ENCODE measurements around the gene GCLC.

DNA sequence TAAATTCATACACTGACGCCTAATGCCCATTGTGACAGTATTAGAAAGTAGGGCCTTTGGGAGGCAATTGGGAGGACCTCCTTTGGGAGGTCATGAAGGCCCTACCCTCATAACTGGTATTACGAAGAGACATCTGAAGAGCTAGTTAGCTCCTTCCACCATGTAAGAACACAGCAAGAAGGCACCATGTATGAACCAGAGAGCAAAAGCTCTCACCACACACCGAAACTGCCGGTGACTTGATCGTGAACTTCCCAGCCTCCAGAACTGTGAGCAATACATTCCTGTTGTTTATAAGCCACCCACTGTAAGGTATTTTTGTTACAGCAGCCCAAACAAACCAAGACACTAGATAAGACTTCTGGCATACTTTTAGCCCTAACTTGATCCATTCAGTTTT lies 41.8 kb downstream of the GCLC start:
- TF ChIP-seq, protein P1, sequence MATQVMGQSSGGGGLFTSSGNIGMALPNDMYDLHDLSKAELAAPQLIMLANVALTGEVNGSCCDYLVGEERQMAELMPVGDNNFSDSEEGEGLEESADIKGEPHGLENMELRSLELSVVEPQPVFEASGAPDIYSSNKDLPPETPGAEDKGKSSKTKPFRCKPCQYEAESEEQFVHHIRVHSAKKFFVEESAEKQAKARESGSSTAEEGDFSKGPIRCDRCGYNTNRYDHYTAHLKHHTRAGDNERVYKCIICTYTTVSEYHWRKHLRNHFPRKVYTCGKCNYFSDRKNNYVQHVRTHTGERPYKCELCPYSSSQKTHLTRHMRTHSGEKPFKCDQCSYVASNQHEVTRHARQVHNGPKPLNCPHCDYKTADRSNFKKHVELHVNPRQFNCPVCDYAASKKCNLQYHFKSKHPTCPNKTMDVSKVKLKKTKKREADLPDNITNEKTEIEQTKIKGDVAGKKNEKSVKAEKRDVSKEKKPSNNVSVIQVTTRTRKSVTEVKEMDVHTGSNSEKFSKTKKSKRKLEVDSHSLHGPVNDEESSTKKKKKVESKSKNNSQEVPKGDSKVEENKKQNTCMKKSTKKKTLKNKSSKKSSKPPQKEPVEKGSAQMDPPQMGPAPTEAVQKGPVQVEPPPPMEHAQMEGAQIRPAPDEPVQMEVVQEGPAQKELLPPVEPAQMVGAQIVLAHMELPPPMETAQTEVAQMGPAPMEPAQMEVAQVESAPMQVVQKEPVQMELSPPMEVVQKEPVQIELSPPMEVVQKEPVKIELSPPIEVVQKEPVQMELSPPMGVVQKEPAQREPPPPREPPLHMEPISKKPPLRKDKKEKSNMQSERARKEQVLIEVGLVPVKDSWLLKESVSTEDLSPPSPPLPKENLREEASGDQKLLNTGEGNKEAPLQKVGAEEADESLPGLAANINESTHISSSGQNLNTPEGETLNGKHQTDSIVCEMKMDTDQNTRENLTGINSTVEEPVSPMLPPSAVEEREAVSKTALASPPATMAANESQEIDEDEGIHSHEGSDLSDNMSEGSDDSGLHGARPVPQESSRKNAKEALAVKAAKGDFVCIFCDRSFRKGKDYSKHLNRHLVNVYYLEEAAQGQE (IDR thresholded peaks at IDR 0.05; ENCODE audit: unreplicated experiment), result no peak
- no peak for TF ChIP-seq EZH2phosphoT487 (IDR thresholded peaks at IDR 0.05; ENCODE audit: unreplicated experiment)
- TF ChIP-seq, protein P2, sequence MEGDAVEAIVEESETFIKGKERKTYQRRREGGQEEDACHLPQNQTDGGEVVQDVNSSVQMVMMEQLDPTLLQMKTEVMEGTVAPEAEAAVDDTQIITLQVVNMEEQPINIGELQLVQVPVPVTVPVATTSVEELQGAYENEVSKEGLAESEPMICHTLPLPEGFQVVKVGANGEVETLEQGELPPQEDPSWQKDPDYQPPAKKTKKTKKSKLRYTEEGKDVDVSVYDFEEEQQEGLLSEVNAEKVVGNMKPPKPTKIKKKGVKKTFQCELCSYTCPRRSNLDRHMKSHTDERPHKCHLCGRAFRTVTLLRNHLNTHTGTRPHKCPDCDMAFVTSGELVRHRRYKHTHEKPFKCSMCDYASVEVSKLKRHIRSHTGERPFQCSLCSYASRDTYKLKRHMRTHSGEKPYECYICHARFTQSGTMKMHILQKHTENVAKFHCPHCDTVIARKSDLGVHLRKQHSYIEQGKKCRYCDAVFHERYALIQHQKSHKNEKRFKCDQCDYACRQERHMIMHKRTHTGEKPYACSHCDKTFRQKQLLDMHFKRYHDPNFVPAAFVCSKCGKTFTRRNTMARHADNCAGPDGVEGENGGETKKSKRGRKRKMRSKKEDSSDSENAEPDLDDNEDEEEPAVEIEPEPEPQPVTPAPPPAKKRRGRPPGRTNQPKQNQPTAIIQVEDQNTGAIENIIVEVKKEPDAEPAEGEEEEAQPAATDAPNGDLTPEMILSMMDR (conservative IDR thresholded peaks at IDR 0.05; ENCODE audit: low read depth in 2 of 2), result no peak
- TF ChIP-seq CREB1 (CRISPR knock-in tag; IDR thresholded peaks at IDR 0.05; ENCODE audit: low read depth), result no peak
- no peak for TF ChIP-seq EZH2 (IDR thresholded peaks at IDR 0.05; ENCODE audit: low read depth, unreplicated experiment)
